Uterus (tissue), 4 donors: ENCODE data around the gene SLCO3A1. TPM values are rescaled to one million over a fixed set of nuclear protein-coding genes. Genes with fewer than 3 reads are reported as not detected.

Experiments
- DNase-seq, 2 donors: peaks; one replicate each; pipeline ENCODE4 v3.0.0-alpha.2; 2019 to 2020
- H3K27ac ChIP-seq, 2 donors: fragments of 200-600 bp; sonication (generic); 1 replicate in 1 of 2; 2 replicates in 1 of 2; pipeline ENCODE4 v1.5.1; 2016 to 2018
- H3K27me3 ChIP-seq, 2 donors: fragments of 200-600 bp; sonication (generic); one replicate each; pipeline ENCODE4 v1.5.1; 2018 to 2019; ENCODE audit warnings: control low read depth in 1 of 2
- H3K36me3 ChIP-seq, 2 donors: fragments of 200-600 bp; sonication (generic); one replicate each; pipeline ENCODE4 v1.5.1; 2019; ENCODE audit warnings: control low read depth in 1 of 2
- H3K4me1 ChIP-seq, 2 donors: fragments of 200-600 bp; sonication (generic); one replicate each; pipeline ENCODE4 v1.5.1; 2018 to 2019; ENCODE audit warnings: control low read depth in 1 of 2
- H3K4me3 ChIP-seq, 2 donors: fragments of 200-600 bp; sonication (generic); 1 replicate in 1 of 2; 2 replicates in 1 of 2; pipeline ENCODE4 v1.5.1; 2018 to 2019; ENCODE audit warnings: mild to moderate bottlenecking in 1 of 2
- H3K9me3 ChIP-seq, 2 donors: fragments of 200-600 bp; sonication (generic); one replicate each; pipeline ENCODE4 v1.5.1; 2019; ENCODE audit warnings: control low read depth in 1 of 2
- POLR2A ChIP-seq, 2 donors: fragments of 450-650 bp; IDR thresholded peaks; one replicate each; pipeline ENCODE4 v1.6.1; 2016; ENCODE audit warnings: antibody characterized with exemption in 2 of 2, mild to moderate bottlenecking in 1 of 2, moderate library complexity in 1 of 2
- intact Hi-C: fragments of 100-400 bp; cut with DNase I; formaldehyde crosslinking; loops from one replicate; pipeline ENCODE4 v1.15.1; 2023; ENCODE audit warnings: low total_unique reads
- total RNA-seq, 4 donors: library from RNA; depleted of rRNA in 3 of 4; stranded (reverse); fragments of >200 nt in 3 of 4; gene quantifications; one replicate each; pipeline versions ENCODE4 v1.1.0 to v1.2.4, GENCODE V29; 2014 to 2023
- TF ChIP-seq, protein P1 (sequence below), 4 experiments: fragments of 200-600 bp in 2 of 4; fragments of 450-650 bp in 2 of 4; sonication (generic) in 2 of 4; IDR thresholded peaks; one replicate each; pipeline ENCODE4 v1.5.1; 2016 to 2019; ENCODE audit warnings: antibody characterized with exemption in 4 of 4, mild to moderate bottlenecking in 2 of 4, moderate library complexity in 1 of 4
- donor health status: DM: yes; HTN: yes; CAD: no.

The SLCO3A1 gene
- total RNA-seq, 4 donors from 2014 or later, result 4.4 to 26.1 (median 9.5) TPM

DNA sequence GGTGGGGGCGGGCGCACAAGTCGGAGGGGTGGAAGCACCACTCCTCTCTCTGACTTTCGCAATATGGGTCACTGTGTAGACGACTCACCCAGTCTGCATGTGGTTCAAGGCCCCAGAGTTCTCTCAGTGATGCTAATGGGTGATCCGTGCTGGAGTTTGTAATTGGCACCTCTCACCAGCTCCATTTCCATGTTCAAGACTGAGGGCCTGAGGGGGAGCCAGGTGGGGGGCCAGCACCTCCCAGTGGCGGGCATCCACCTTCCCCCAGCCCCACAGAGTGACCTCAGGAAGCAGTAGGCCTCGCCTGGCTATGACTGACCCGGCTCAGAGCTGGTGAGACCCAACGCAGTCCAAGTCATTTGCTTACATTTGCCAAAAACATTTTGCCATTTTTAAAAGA lies 310.1 kb downstream of the SLCO3A1 start:
- TF ChIP-seq, protein P1, sequence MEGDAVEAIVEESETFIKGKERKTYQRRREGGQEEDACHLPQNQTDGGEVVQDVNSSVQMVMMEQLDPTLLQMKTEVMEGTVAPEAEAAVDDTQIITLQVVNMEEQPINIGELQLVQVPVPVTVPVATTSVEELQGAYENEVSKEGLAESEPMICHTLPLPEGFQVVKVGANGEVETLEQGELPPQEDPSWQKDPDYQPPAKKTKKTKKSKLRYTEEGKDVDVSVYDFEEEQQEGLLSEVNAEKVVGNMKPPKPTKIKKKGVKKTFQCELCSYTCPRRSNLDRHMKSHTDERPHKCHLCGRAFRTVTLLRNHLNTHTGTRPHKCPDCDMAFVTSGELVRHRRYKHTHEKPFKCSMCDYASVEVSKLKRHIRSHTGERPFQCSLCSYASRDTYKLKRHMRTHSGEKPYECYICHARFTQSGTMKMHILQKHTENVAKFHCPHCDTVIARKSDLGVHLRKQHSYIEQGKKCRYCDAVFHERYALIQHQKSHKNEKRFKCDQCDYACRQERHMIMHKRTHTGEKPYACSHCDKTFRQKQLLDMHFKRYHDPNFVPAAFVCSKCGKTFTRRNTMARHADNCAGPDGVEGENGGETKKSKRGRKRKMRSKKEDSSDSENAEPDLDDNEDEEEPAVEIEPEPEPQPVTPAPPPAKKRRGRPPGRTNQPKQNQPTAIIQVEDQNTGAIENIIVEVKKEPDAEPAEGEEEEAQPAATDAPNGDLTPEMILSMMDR (IDR thresholded peaks at IDR 0.05), result no peak
- no peak for TF ChIP-seq POLR2A (IDR thresholded peaks at IDR 0.05)
- intact Hi-C loops, result no loop called here
- Histone ChIP-seq H3K9me3 (no peaks in the 10 kb centered on the region), H3K4me3 (no peak overlapping the region), H3K27me3 (no peaks in the 10 kb centered on the region), H3K4me1 (no peaks in the 10 kb centered on the region), H3K27ac (no peak overlapping the region), H3K36me3 (no peaks in the 10 kb centered on the region)
- no peak for DNase-seq

DNA sequence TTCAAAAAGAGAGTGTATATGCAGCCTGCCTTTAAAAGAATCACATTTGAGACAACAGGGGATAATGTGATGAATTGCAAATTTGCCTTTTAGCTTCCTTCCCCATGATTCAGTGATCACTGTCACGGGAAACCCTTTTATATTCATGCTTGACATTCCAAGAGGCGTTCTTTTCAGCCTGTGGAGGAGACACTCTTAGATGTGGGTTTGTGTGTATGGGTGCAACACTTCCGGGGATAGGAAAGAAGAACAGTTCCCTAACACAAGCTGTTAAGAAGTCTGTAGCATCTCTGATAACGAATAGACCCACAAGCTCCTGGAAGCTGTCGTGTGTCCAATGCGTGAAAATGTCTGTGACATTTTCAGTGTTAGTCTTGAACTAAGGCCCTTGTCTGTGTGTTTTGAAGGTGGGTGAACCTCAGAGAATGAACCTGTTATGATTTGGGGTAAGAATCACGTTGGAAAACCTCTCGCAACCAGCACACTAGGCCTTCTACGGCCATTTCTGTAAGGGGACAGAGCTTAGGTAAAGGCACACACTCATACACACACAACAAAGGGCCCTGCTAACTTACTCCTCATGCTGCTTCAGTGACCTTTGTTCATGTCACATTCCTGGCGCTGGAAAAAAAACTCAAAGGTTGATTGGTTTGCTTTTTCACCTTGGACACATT lies 311.0 kb downstream of the SLCO3A1 start:
- intact Hi-C loops, result no loop called here
- Histone ChIP-seq H3K27me3 (no peaks in the 10 kb centered on the region), H3K27ac (no peak overlapping the region), H3K36me3 (no peaks in the 10 kb centered on the region), H3K4me1 (no peaks in the 10 kb centered on the region), H3K9me3 (no peaks in the 10 kb centered on the region), H3K4me3 (no peak overlapping the region)
- TF ChIP-seq, protein P1 (IDR thresholded peaks at IDR 0.05), result no peak
- TF ChIP-seq POLR2A (IDR thresholded peaks at IDR 0.05), result no peak
- DNase-seq, result no peak

DNA sequence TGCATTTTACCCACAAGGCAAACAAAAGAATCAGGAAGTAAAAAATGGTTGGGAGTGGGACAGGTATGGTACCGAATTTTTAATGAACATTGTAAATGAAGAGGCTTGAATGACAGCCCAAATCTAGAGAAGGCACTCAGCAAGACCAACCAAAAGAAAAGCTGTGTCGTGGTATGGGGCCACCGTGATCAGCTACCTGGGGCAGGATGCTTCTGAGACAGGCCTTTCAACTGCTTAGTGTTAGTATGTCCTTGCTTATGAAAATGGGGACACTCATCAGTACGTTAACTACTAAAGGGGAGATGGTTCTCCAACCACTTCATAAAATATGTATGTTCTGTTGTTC lies 311.5 kb downstream of the SLCO3A1 start:
- Histone ChIP-seq H3K27me3 (no peaks in the 10 kb centered on the region), H3K4me1 (no peaks in the 10 kb centered on the region), H3K4me3 (no peak overlapping the region), H3K27ac (no peak overlapping the region), H3K36me3 (no peaks in the 10 kb centered on the region), H3K9me3 (no peaks in the 10 kb centered on the region)
- intact Hi-C loops, result no loop called here
- DNase-seq, result no peak
- TF ChIP-seq, protein P1 (IDR thresholded peaks at IDR 0.05), result no peak
- TF ChIP-seq POLR2A (IDR thresholded peaks at IDR 0.05), result no peak

DNA sequence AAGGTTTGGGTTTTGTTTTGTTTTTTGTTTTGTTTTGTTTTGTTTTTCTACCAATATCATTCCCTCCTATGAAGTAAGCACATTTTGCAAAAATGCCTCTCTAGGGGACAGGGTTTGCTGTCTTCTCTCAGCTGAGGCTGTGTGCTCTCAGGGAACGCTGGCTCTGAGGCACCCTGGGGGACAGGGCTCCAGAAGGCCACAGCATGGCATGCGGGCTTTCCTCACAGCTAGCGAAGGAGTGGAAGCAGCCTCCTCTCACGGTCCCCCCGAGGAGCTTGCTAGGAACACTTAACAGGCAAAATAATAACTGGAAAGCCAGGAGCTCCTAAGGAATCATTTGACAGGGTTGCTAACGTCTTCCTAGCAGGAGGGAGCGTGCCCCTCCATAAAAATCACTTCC lies 312.5 kb downstream of the SLCO3A1 start:
- no peak for TF ChIP-seq POLR2A (IDR thresholded peaks at IDR 0.05)
- TF ChIP-seq, protein P1 (IDR thresholded peaks at IDR 0.05), result no peak
- no peaks in the 10 kb centered on the region for H3K9me3 ChIP-seq
- no peak for DNase-seq
- intact Hi-C loops, result no loop called here
- no peak overlapping the region for H3K27ac ChIP-seq
- H3K4me3 ChIP-seq, result no peak overlapping the region
- no peaks in the 10 kb centered on the region for H3K36me3 ChIP-seq
- no peaks in the 10 kb centered on the region for H3K27me3 ChIP-seq
- H3K4me1 ChIP-seq, result no peaks in the 10 kb centered on the region

DNA sequence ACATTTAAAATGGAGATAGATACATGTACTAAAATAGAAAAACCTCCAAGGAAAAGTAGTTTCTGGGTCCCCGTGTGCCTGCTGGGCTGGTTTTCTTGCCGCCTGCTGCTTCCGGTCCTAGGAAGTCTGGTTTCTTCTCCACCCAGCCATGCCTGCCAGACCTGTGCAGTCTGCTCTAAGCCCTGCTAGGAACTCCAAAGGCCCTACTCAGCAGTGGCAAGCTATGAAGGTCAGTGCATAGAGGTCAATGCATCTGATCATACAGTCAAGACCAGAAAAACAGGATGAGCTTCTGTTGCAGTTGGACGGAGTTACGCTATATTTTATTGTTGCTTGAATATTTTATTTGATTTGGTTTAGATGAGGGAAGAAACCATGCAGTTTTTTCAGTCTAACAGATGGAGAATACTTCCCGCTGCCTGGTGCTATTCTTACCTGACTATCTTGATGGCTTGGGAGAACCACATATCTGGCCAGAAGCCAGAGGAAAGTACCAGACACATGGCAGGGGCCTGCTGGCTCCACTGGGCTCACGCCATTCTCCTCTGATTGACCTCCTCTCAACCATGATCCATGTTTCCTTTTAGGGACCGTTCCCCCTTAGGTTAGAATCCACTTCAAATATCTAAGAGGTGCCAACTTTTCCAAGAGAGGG lies 313.4 kb downstream of the SLCO3A1 start:
- intact Hi-C loops, result no loop called here
- Histone ChIP-seq H3K36me3 (no peaks in the 10 kb centered on the region), H3K27me3 (no peaks in the 10 kb centered on the region), H3K4me3 (no peak overlapping the region), H3K4me1 (no peaks in the 10 kb centered on the region), H3K9me3 (no peaks in the 10 kb centered on the region), H3K27ac (no peak overlapping the region)
- no peak for DNase-seq
- TF ChIP-seq, protein P1 (IDR thresholded peaks at IDR 0.05), result no peak
- TF ChIP-seq POLR2A (IDR thresholded peaks at IDR 0.05), result no peak
